ENCODE data around the gene TSPYL4. TPM values are rescaled to one million over a fixed set of nuclear protein-coding genes. Genes with fewer than 3 reads are reported as not detected.

The TSPYL4 gene
- total RNA-seq, 3 donors from 2014 or later, result 15.2 to 22.2 (median 19.0) TPM

GRCh38 chr6:116280161-116280932, 26.5 kb upstream of the TSPYL4 start:
- Histone ChIP-seq H3K4me3 (peak overlapping the region; percentile 89 to 91 (median 90)), H3K9me3 (no peaks in the 10 kb centered on the region), H3K27me3 (no peaks in the 10 kb centered on the region), H3K27ac (peak overlapping the region; percentile 99 to 100), H3K36me3 (no peaks in the 10 kb centered on the region), H3K4me1 (peaks cover 0 to 13% of the 10 kb centered on the region in 2 donors)
- no peak for DNase-seq (ENCODE audit: low spot score in 2 of 2)
- intact Hi-C loops (cut with DNase I; ENCODE audit: low total_unique reads), result no loop called here
- TF ChIP-seq POLR2A (IDR thresholded peaks at IDR 0.05) (no peak), POLR2AphosphoS5 (IDR thresholded peaks at IDR 0.05) (no peak), CTCF (IDR thresholded peaks at IDR 0.05) (no peak)

- H3K9me3 ChIP-seq, result no peaks in the 10 kb centered on the region
- H3K27me3 ChIP-seq, result no peaks in the 10 kb centered on the region
- H3K36me3 ChIP-seq, result no peaks in the 10 kb centered on the region
- peak within 1 kb of the TSS; percentile 99 to 100 for H3K27ac ChIP-seq
- H3K4me3 ChIP-seq, result peak within 1 kb of the TSS; percentile 89 to 91 (median 90)
- DNase-seq (ENCODE audit: low spot score in 2 of 2), result peak; percentile 96 to 97
- H3K4me1 ChIP-seq, result peaks cover 0 to 13% of the 10 kb centered on the region in 2 donors
- TF ChIP-seq POLR2AphosphoS5 (IDR thresholded peaks at IDR 0.05) (peak; percentile 93 to 99 (median 96)), POLR2A (IDR thresholded peaks at IDR 0.05) (peak; percentile 97), CTCF (IDR thresholded peaks at IDR 0.05) (no peak)
- intact Hi-C loops (cut with DNase I; ENCODE audit: low total_unique reads), result no loop called here
These were observed 25.6 kb upstream of the TSPYL4 start, which contains the start of gene TSPYL1 for GRCh38 chr6:116279232-116280160. Gene TSPYL1, minus strand, starts transcription at chr6:116279930. Its CDS starts 100 bp downstream, at chr6:116279830.

- H3K27me3 ChIP-seq, result no peaks in the 10 kb centered on the region
- peaks cover 0 to 13% of the 10 kb centered on the region in 2 donors for H3K4me1 ChIP-seq
- no peaks in the 10 kb centered on the region for H3K36me3 ChIP-seq
- H3K27ac ChIP-seq, result peak overlapping the region; percentile 99 to 100
- H3K4me3 ChIP-seq, result peak overlapping the region; percentile 89 to 91 (median 90)
- peak in 1 of 2 donors; percentile 50 for DNase-seq (ENCODE audit: low spot score in 2 of 2)
- no peaks in the 10 kb centered on the region for H3K9me3 ChIP-seq
- TF ChIP-seq POLR2AphosphoS5 (IDR thresholded peaks at IDR 0.05), result no peak
- TF ChIP-seq CTCF (IDR thresholded peaks at IDR 0.05), result no peak
- no peak for TF ChIP-seq POLR2A (IDR thresholded peaks at IDR 0.05)
- intact Hi-C loops (cut with DNase I; ENCODE audit: low total_unique reads), result no loop called here
These were observed 25.0 kb upstream of the TSPYL4 start for GRCh38 chr6:116278854-116279231.

GRCh38 chr6:116278481-116278829, 24.6 kb upstream of the TSPYL4 start:
- peak overlapping the region; percentile 99 to 100 for H3K27ac ChIP-seq
- no peaks in the 10 kb centered on the region for H3K9me3 ChIP-seq
- peaks cover 0 to 13% of the 10 kb centered on the region in 2 donors for H3K4me1 ChIP-seq
- no peaks in the 10 kb centered on the region for H3K27me3 ChIP-seq
- intact Hi-C loops (cut with DNase I; ENCODE audit: low total_unique reads), result no loop called here
- TF ChIP-seq POLR2A (IDR thresholded peaks at IDR 0.05), result no peak
- TF ChIP-seq CTCF (IDR thresholded peaks at IDR 0.05), result no peak
- TF ChIP-seq POLR2AphosphoS5 (IDR thresholded peaks at IDR 0.05), result no peak
- no peak for DNase-seq (ENCODE audit: low spot score in 2 of 2)
- H3K36me3 ChIP-seq, result no peaks in the 10 kb centered on the region
- peak overlapping the region; percentile 89 to 91 (median 90) for H3K4me3 ChIP-seq
